IPS DF 4.7 (cell line): Measurements from ENCODE around the gene METTL14.
"Not testable (repeated sequence)": the region's sequence is repeated elsewhere in the genome, so short reads cannot be mapped to it uniquely, and the experiment has no call there.

Experiments used
- DNase-seq: peaks from one replicate; pipeline ENCODE4 v3.0.0-alpha.2; 2013; ENCODE audit warnings: low spot score; ENCODE audit errors: extremely low read depth

METTL14 gene

GRCh38 chr4:118684873-118685811 lies at the start of gene METTL14:
METTL14 (plus strand) TSS chr4:118685392; CDS start chr4:118685535, 143 bp downstream.
- peak; percentile 72 for DNase-seq

GRCh38 chr4:118636126-118636525 lies 49.1 kb upstream of the METTL14 start:
- DNase-seq = not testable (repeated sequence)

GRCh38 chr4:118664665-118665064 lies 20.5 kb upstream of the METTL14 start:
- not testable (repeated sequence) for DNase-seq

- DNase-seq = peak; percentile 91
Observed at GRCh38 chr4:118669220-118669619, 16.0 kb upstream of the METTL14 start.

GRCh38 chr4:118670968-118671367 lies 14.2 kb upstream of the METTL14 start:
- DNase-seq = not testable (repeated sequence)

- no peak for DNase-seq
Observed at GRCh38 chr4:118676128-118676527, 9.1 kb upstream of the METTL14 start.

- no peak for DNase-seq
Observed at GRCh38 chr4:118680808-118681207, 4.4 kb upstream of the METTL14 start.

- DNase-seq = no peak
Observed at GRCh38 chr4:118682928-118683327, 2.3 kb upstream of the METTL14 start.

GRCh38 chr4:118683513-118683912 lies 1.7 kb upstream of the METTL14 start:
- no peak for DNase-seq

- no peak for DNase-seq
Observed at GRCh38 chr4:118703118-118703517, 17.9 kb downstream of the METTL14 start.

- no peak for DNase-seq
Observed at GRCh38 chr4:118711052-118711451, 25.9 kb downstream of the METTL14 start.

- DNase-seq = no peak
Observed at GRCh38 chr4:118712872-118713271, 27.7 kb downstream of the METTL14 start.

- no peak for DNase-seq
Observed at GRCh38 chr4:118714682-118715081, 29.5 kb downstream of the METTL14 start.

- DNase-seq = no peak
Observed at GRCh38 chr4:118716304-118716703, 31.1 kb downstream of the METTL14 start.

GRCh38 chr4:118718511-118719170 lies 33.4 kb downstream of the METTL14 start:
- no peak for DNase-seq

GRCh38 chr4:118721752-118722151 lies 36.6 kb downstream of the METTL14 start:
- DNase-seq = no peak

- DNase-seq = no peak
Observed at GRCh38 chr4:118723369-118723768, 38.2 kb downstream of the METTL14 start.

GRCh38 chr4:118727360-118727759 lies 42.2 kb downstream of the METTL14 start:
- no peak for DNase-seq

- no peak for DNase-seq
Observed at GRCh38 chr4:118729287-118730286, 44.4 kb downstream of the METTL14 start.

GRCh38 chr4:118730683-118731082 lies 45.5 kb downstream of the METTL14 start:
- DNase-seq = no peak
